ENCODE measurements around the gene ZNF558.

The ZNF558 gene
- long read RNA-seq, donor 1, result 0 reads
- long read RNA-seq, donor 2, result 0 reads
- long read RNA-seq, donor 3, result 0 reads
- long read RNA-seq, donor 4, partial matches to known transcripts, result 0 of 1 reads
- long read RNA-seq, donor 4, other reads (novel, unspliced or antisense), result 0 of 1 reads
- long read RNA-seq, donor 5, full-length matches to known transcripts, result 2 of 2 reads
- long read RNA-seq, donor 5, partial matches to known transcripts, result 0 of 2 reads
- long read RNA-seq, donor 5, other reads (novel, unspliced or antisense), result 0 of 2 reads
- long read RNA-seq, donor 6, result 0 reads
- long read RNA-seq, donor 7, result 0 reads
- long read RNA-seq, donor 8, partial matches to known transcripts, result 0 of 1 reads
- long read RNA-seq, donor 8, other reads (novel, unspliced or antisense), result 0 of 1 reads

GRCh38 chr19:8832132-8833021, at the start of gene ZNF558, which contains the start of gene MBD3L1:
ZNF558 (minus strand) TSS chr19:8832304; CDS start chr19:8822659, 9,645 bp downstream.
MBD3L1 (plus strand) TSS chr19:8832377; CDS start chr19:8842679, 10,302 bp downstream.
- peak; percentile 100 for DNase-seq

GRCh38 chr19:8881512-8881911, 49.4 kb upstream of the ZNF558 start:
- no peak for DNase-seq

GRCh38 chr19:8880868-8881488, 48.9 kb upstream of the ZNF558 start:
- no peak for DNase-seq

GRCh38 chr19:8877854-8878705, 46.0 kb upstream of the ZNF558 start:
- DNase-seq, result no peak

- no peak for DNase-seq
Observed at GRCh38 chr19:8866344-8866743, 34.2 kb upstream of the ZNF558 start.

GRCh38 chr19:8858260-8858659, 26.2 kb upstream of the ZNF558 start:
- no peak for DNase-seq

GRCh38 chr19:8850488-8850887, 18.4 kb upstream of the ZNF558 start:
- no peak for DNase-seq

GRCh38 chr19:8849232-8849631, 17.1 kb upstream of the ZNF558 start:
- no peak for DNase-seq

GRCh38 chr19:8846819-8847218, 14.7 kb upstream of the ZNF558 start:
- DNase-seq, result no peak

GRCh38 chr19:8840708-8841107, 8.6 kb upstream of the ZNF558 start:
- no peak for DNase-seq

GRCh38 chr19:8835877-8836276, 3.8 kb upstream of the ZNF558 start:
- DNase-seq, result no peak

- no peak for DNase-seq
Observed at GRCh38 chr19:8835446-8835845, 3.3 kb upstream of the ZNF558 start.

GRCh38 chr19:8831832-8832131, 322 bp downstream of the ZNF558 start:
- DNase-seq, result no peak

- DNase-seq, result no peak
Observed at GRCh38 chr19:8831373-8831772, 731 bp downstream of the ZNF558 start.

GRCh38 chr19:8827277-8827676, 4.8 kb downstream of the ZNF558 start:
- DNase-seq, result no peak

- no peak for DNase-seq
Observed at GRCh38 chr19:8826371-8826770, 5.7 kb downstream of the ZNF558 start.

- DNase-seq, result no peak
Observed at GRCh38 chr19:8821748-8822241, 10.3 kb downstream of the ZNF558 start.

GRCh38 chr19:8820234-8820633, 11.9 kb downstream of the ZNF558 start:
- DNase-seq, result no peak

- no peak for DNase-seq
Observed at GRCh38 chr19:8815780-8816179, 16.3 kb downstream of the ZNF558 start.

- no peak for DNase-seq
Observed at GRCh38 chr19:8814176-8814575, 17.9 kb downstream of the ZNF558 start.

GRCh38 chr19:8811315-8812172, 20.6 kb downstream of the ZNF558 start:
- DNase-seq, result no peak
